GM10248 (cell line): ENCODE data around the gene MICAL3.

Source experiments
- CTCF ChIA-PET: fragments of 300-600 bp; sonication (Branson Sonifier 250); formaldehyde crosslinking; extraction: SDS; loops from one replicate; lab custom pipeline; 2021; ENCODE audit warnings: antibody characterized with exemption; lab: Yijun Ruan, JAX
- POLR2A ChIA-PET: fragments of 350-650 bp; sonication (Branson Sonifier 250); formaldehyde crosslinking; extraction: SDS; loops from one replicate; lab custom pipeline; 2020; ENCODE audit warnings: antibody characterized with exemption; lab: Yijun Ruan, JAX
- DNase-seq: peaks from one replicate; pipeline ENCODE4 v3.0.0; 2012; ENCODE audit errors: extremely low spot score
- CTCF ChIP-seq: IDR thresholded peaks from 2 replicates; pipeline ENCODE4 v1.5.1; 2012; ENCODE audit warnings: mild to moderate bottlenecking, low read depth; ENCODE audit errors: extremely low read depth, missing control alignments, control extremely low read depth

Gene MICAL3

GRCh38 chr22:18069041-18069440 is 44.7 kb upstream of the MICAL3 start:
- no peak for TF ChIP-seq CTCF
- ChIA-PET POLR2A (no interaction called here), CTCF (interaction anchor here (0.7 to 1.1 kb wide), 5 partner anchors 8 to 240 kb away, joined by 3 to 4 read pairs (median 3); no protein-coding TSS in a partner anchor)
- no peak for DNase-seq

GRCh38 chr22:18068381-18068988 is 44.1 kb upstream of the MICAL3 start:
- no peak for TF ChIP-seq CTCF
- ChIA-PET CTCF (interaction anchor here (0.9 to 1.1 kb wide), 3 partner anchors 8 to 57 kb away, joined by 3 read pairs; partner anchors contain the start of gene PEX26), POLR2A (no interaction called here)
- no peak for DNase-seq

- POLR2A ChIA-PET, result no interaction called here
- CTCF ChIA-PET, result interaction anchor here (1.1 kb wide), 2 partner anchors 9 to 10 kb away, joined by 3 read pairs; partner anchors contain the start of gene PEX26
- no peak for TF ChIP-seq CTCF
- no peak for DNase-seq
These were observed 43.4 kb upstream of the MICAL3 start for GRCh38 chr22:18067548-18068341.

GRCh38 chr22:18067121-18067520 is 42.8 kb upstream of the MICAL3 start:
- no peak for DNase-seq
- POLR2A ChIA-PET, result no interaction called here
- CTCF ChIA-PET, result interaction anchor here (5.7 kb wide), 1 partner anchor 9 kb away, joined by 91 read pairs; the partner anchor contains the start of gene PEX26
- no peak for TF ChIP-seq CTCF

- no peak for TF ChIP-seq CTCF
- ChIA-PET CTCF (interaction anchor here (1.0 to 5.7 kb wide), 4 partner anchors 10 to 237 kb away, joined by 3 to 91 read pairs (median 4); partner anchors contain the start of gene PEX26), POLR2A (no interaction called here)
- no peak for DNase-seq
These were observed 42.0 kb upstream of the MICAL3 start for GRCh38 chr22:18066181-18066859.

- CTCF ChIA-PET, result interaction anchor here (0.9 to 5.7 kb wide), 5 partner anchors 8 to 236 kb away, joined by 3 to 91 read pairs (median 4); partner anchors contain the start of gene PEX26
These were observed 40.9 kb upstream of the MICAL3 start for GRCh38 chr22:18065256-18065655.

More at GRCh38 chr22:18065256-18065655, 40.9 kb upstream of the MICAL3 start:
- no peak for TF ChIP-seq CTCF
- DNase-seq, result no peak
- POLR2A ChIA-PET, result no interaction called here
